DMS153 (cell line): ENCODE data around the gene ASB15.
A peak's percentile ranks its signal among the peaks of the same experiment; 100 is the strongest.

Experiments
- DNase-seq: peaks from one replicate; lab custom pipeline; 2025; lab: John Stamatoyannopoulos, UW

Gene ASB15

GRCh38 chr7:123635551-123636359 is 34.1 kb downstream of the ASB15 start:
- DNase-seq: no peak

- DNase-seq: no peak
Observed at GRCh38 chr7:123637203-123637602, 35.6 kb downstream of the ASB15 start.

- DNase-seq: no peak
Observed at GRCh38 chr7:123637878-123638277, 36.3 kb downstream of the ASB15 start.

- no peak for DNase-seq
Observed at GRCh38 chr7:123639631-123640030, 38.0 kb downstream of the ASB15 start.

GRCh38 chr7:123640583-123640982 is 39.0 kb downstream of the ASB15 start:
- no peak for DNase-seq

- DNase-seq: no peak
Observed at GRCh38 chr7:123641901-123642300, 40.3 kb downstream of the ASB15 start.

- peak; percentile 88 for DNase-seq
Observed at GRCh38 chr7:123643495-123644441, 42.1 kb downstream of the ASB15 start.

GRCh38 chr7:123645516-123645915 is 43.9 kb downstream of the ASB15 start:
- no peak for DNase-seq

- DNase-seq: no peak
Observed at GRCh38 chr7:123647106-123647730, 45.6 kb downstream of the ASB15 start.

GRCh38 chr7:123649964-123650363 is 48.3 kb downstream of the ASB15 start:
- DNase-seq: no peak

- DNase-seq: no peak
Observed at GRCh38 chr7:123650595-123650994, 49.0 kb downstream of the ASB15 start.

GRCh38 chr7:123652406-123652805 is 50.8 kb downstream of the ASB15 start:
- DNase-seq: no peak

- DNase-seq: no peak
Observed at GRCh38 chr7:123653162-123653561, 51.5 kb downstream of the ASB15 start.

- DNase-seq: no peak
Observed at GRCh38 chr7:123655614-123656013, 54.0 kb downstream of the ASB15 start, which contains the start of gene LMOD2. Gene LMOD2 (plus strand): TSS chr7:123655866. CDS start chr7:123655964, 98 bp downstream.

GRCh38 chr7:123656544-123657303 is 55.1 kb downstream of the ASB15 start:
- DNase-seq: no peak

- DNase-seq: no peak
Observed at GRCh38 chr7:123657304-123657685, 55.7 kb downstream of the ASB15 start.

GRCh38 chr7:123658023-123658422 is 56.4 kb downstream of the ASB15 start:
- DNase-seq: no peak

- no peak for DNase-seq
Observed at GRCh38 chr7:123660514-123661354, 59.1 kb downstream of the ASB15 start.

- DNase-seq: no peak
Observed at GRCh38 chr7:123661765-123662164, 60.1 kb downstream of the ASB15 start.

GRCh38 chr7:123662293-123662692 is 60.7 kb downstream of the ASB15 start:
- no peak for DNase-seq

- no peak for DNase-seq
Observed at GRCh38 chr7:123662755-123663154, 61.1 kb downstream of the ASB15 start.
